ENCODE data around the gene CNTFR. TPM values are rescaled to one million over a fixed set of nuclear protein-coding genes. Genes with fewer than 3 reads are reported as not detected.

Gene CNTFR
- total RNA-seq, 1 donor from 2014 or later = 8.3 TPM

- no peaks in the 10 kb centered on the region for H3K9me3 ChIP-seq
- H3K36me3 ChIP-seq = peaks cover 0 to 12% of the 10 kb centered on the region in 2 donors
- H3K4me1 ChIP-seq = peaks cover 23% of the 10 kb centered on the region
- H3K27me3 ChIP-seq = no peaks in the 10 kb centered on the region
- TF ChIP-seq POLR2A (IDR thresholded peaks at IDR 0.05) (no peak), POLR2AphosphoS5 (IDR thresholded peaks at IDR 0.05; ENCODE audit: insufficient read depth in 1 of 2, low read depth in 1 of 2) (no peak)
- TF ChIP-seq, protein P1, sequence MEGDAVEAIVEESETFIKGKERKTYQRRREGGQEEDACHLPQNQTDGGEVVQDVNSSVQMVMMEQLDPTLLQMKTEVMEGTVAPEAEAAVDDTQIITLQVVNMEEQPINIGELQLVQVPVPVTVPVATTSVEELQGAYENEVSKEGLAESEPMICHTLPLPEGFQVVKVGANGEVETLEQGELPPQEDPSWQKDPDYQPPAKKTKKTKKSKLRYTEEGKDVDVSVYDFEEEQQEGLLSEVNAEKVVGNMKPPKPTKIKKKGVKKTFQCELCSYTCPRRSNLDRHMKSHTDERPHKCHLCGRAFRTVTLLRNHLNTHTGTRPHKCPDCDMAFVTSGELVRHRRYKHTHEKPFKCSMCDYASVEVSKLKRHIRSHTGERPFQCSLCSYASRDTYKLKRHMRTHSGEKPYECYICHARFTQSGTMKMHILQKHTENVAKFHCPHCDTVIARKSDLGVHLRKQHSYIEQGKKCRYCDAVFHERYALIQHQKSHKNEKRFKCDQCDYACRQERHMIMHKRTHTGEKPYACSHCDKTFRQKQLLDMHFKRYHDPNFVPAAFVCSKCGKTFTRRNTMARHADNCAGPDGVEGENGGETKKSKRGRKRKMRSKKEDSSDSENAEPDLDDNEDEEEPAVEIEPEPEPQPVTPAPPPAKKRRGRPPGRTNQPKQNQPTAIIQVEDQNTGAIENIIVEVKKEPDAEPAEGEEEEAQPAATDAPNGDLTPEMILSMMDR (IDR thresholded peaks at IDR 0.05) = no peak
- intact Hi-C loops (cut with DNase I) = no loop called here
- peak overlapping the region; percentile 94 for H3K27ac ChIP-seq
- no peak for DNase-seq (ENCODE audit: extremely low spot score in 2 of 2)
- H3K4me3 ChIP-seq = peak overlapping the region; percentile 75 to 85
Measured at GRCh38 chr9:34610434-34611206, 21.1 kb upstream of the CNTFR start.

DNA sequence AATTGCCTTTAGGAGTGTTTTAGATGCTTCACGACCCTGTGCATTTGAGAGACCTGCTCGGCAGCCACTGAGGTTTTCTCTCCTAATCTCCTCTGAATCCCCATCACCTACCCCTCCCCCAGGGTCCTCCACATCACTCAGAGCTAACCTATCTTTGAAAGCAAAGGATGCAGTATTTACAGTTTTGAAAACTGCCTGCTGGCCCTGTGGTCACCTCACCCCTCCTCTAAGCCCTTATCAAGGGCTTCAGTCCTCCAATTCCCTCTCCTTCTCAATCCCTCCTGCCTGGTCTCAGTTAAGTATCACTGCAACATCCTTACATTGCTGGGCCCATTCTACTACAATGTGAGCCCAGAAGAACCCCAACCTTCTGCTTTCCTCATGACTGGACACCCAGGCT, 17.8 kb upstream of the CNTFR start:
- DNase-seq (ENCODE audit: extremely low spot score in 2 of 2) = no peak
- Histone ChIP-seq H3K27me3 (no peaks in the 10 kb centered on the region), H3K4me1 (peaks cover 19% of the 10 kb centered on the region), H3K27ac (no peak overlapping the region), H3K36me3 (no peaks in the 10 kb centered on the region), H3K4me3 (no peak overlapping the region), H3K9me3 (no peaks in the 10 kb centered on the region)
- intact Hi-C loops (cut with DNase I) = no loop called here
- no peak for TF ChIP-seq POLR2A (IDR thresholded peaks at IDR 0.05)

- Histone ChIP-seq H3K9me3 (no peaks in the 10 kb centered on the region), H3K4me3 (no peak overlapping the region), H3K36me3 (no peaks in the 10 kb centered on the region), H3K27me3 (no peaks in the 10 kb centered on the region), H3K27ac (no peak overlapping the region), H3K4me1 (peaks cover 16% of the 10 kb centered on the region)
- intact Hi-C loops (cut with DNase I) = no loop called here
- TF ChIP-seq, protein P1 (IDR thresholded peaks at IDR 0.05) = no peak
- no peak for TF ChIP-seq POLR2A (IDR thresholded peaks at IDR 0.05)
- no peak for TF ChIP-seq POLR2AphosphoS5 (IDR thresholded peaks at IDR 0.05; ENCODE audit: insufficient read depth in 1 of 2, low read depth in 1 of 2)
- DNase-seq (ENCODE audit: extremely low spot score in 2 of 2) = no peak
Measured at GRCh38 chr9:34606905-34607304, 17.4 kb upstream of the CNTFR start.

DNA sequence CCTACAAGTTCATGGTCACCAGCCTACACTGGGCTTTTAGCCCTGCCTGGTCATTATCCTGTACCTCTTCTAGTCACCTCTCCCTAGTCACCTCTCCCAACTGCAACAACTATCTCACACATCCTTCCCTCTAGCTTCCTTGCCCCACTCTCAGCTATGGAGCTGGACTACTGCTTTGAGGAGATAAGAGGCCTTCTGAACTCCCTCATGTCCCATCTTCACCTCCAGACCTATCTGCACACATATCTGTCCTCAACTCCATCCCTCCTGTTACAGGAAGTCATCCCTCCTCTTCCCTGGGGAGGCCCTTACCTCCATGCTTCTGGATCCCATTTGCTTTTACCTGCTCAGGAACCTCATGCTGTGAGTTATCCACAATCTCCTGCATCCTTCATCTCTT, 16.7 kb upstream of the CNTFR start:
- DNase-seq (ENCODE audit: extremely low spot score in 2 of 2) = no peak
- Histone ChIP-seq H3K27ac (no peak overlapping the region), H3K4me3 (no peak overlapping the region), H3K27me3 (no peaks in the 10 kb centered on the region), H3K9me3 (no peaks in the 10 kb centered on the region), H3K36me3 (no peaks in the 10 kb centered on the region), H3K4me1 (peaks cover 12% of the 10 kb centered on the region)
- no peak for TF ChIP-seq POLR2A (IDR thresholded peaks at IDR 0.05)
- TF ChIP-seq, protein P1 (IDR thresholded peaks at IDR 0.05) = no peak
- TF ChIP-seq POLR2AphosphoS5 (IDR thresholded peaks at IDR 0.05; ENCODE audit: insufficient read depth in 1 of 2, low read depth in 1 of 2) = no peak
- intact Hi-C loops (cut with DNase I) = no loop called here

DNA sequence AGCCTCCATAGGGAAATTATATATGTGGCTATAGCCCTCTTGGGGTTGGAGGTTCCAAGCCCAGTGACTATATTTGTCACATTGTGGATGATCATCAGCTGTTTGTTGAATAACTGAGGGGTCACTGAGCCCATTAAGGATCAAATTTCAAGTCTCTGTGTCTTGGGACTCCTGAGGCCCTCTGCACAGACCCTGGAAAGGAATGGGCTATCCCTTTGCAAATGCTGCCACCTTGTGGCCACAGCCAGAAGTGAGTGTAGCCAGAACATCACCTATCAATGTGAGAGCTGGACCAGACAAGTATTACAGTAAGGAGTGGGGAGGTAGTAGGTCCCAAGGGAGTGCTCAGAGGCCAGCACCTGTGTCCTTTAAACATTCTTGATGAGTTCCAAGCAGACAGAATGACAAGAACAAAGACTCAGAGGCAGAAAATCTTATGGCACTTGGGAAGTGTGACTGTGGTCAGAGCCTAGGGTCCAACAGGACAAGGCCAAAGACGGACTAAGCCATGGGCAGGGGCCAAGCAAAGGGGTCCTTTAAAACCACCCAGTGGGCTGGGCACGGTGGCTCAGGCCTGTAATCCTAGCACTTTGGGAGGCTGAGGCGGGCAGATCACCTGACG, 14.2 kb upstream of the CNTFR start:
- H3K4me1 ChIP-seq = peaks cover 5% of the 10 kb centered on the region
- TF ChIP-seq POLR2AphosphoS5 (IDR thresholded peaks at IDR 0.05; ENCODE audit: insufficient read depth in 1 of 2, low read depth in 1 of 2) (peak in 1 of 2 donors; percentile 40), POLR2A (IDR thresholded peaks at IDR 0.05) (no peak)
- TF ChIP-seq, protein P1 (IDR thresholded peaks at IDR 0.05) = peak; percentile 85 to 92 (median 90)
- H3K27ac ChIP-seq = no peak overlapping the region
- no peak overlapping the region for H3K4me3 ChIP-seq
- intact Hi-C loops (cut with DNase I) = loop anchor here (2.0 kb wide), 1 partner anchor 55 kb away; no protein-coding TSS in a partner anchor
- H3K27me3 ChIP-seq = no peaks in the 10 kb centered on the region
- no peaks in the 10 kb centered on the region for H3K9me3 ChIP-seq
- no peaks in the 10 kb centered on the region for H3K36me3 ChIP-seq
- no peak for DNase-seq (ENCODE audit: extremely low spot score in 2 of 2)
